Measurements from ENCODE around the gene SGSM1. TPM values are rescaled to one million over a fixed set of nuclear protein-coding genes. Genes with fewer than 3 reads are reported as not detected.

SGSM1 gene
- total and polyA plus RNA-seq, 9 of the 15 experiments (the other 6 are each of a cell fraction or from before 2014, with no cell fraction given) = not detected

DNA sequence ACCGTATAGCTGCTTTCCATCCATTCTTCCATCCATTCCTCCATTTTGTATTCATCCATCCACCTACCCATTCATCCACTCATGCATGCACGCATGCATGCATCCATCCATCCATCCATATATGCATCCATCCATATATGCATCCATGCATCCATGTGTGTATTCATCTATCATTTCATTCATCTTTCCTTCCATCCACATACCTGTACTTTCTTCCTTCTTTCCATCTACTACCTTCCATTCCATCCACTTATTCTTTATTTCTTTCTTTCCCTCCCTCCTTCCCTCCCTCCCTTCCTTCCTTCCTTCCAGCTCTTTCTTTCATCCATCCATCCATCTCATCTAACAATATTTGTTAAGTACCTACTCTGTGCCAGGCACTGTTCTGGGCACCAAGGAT lies 166.4 kb downstream of the SGSM1 start (continued):
- TF ChIP-seq PRDM10 (IDR thresholded peaks at IDR 0.05; ENCODE audit: partially characterized antibody) (no peak), ZC3H11A (IDR thresholded peaks at IDR 0.05; ENCODE audit: low read depth, low read length) (no peak), ZNF121 (CRISPR knock-in tag; conservative IDR thresholded peaks at IDR 0.05) (no peak), BDP1 (IDR thresholded peaks at IDR 0.05; ENCODE audit: insufficient read depth, insufficient read length) (no peak), CBX1 (IDR thresholded peaks at IDR 0.05; ENCODE audit: low read depth) (no peak)

- no peak overlapping the region for H3K27ac ChIP-seq (ENCODE audit: extremely low read depth, low read depth, low read length)
- no peaks in the 10 kb centered on the region for H3K9me1 ChIP-seq (ENCODE audit: control insufficient read depth, insufficient read depth, low read length)
- WGBS (ENCODE audit: insufficient coverage, low coverage, missing lambda C conversion rate) = 3% methylated on average over 6 of the region's 6 CpGs
- POLR2A ChIA-PET = interaction anchor here (1.0 kb wide), 1 partner anchor 9 kb away, joined by 3 read pairs; no protein-coding TSS in a partner anchor
- no peaks in the 10 kb centered on the region for H3K9me3 ChIP-seq (replicated peaks; ENCODE audit: control insufficient read depth, insufficient read depth, low read depth, low read length)
- H3K36me3 ChIP-seq (ENCODE audit: control insufficient read depth, insufficient read depth, low read length) = no peaks in the 10 kb centered on the region
- BruUV-seq (replicated peaks) = no TSS peak
- no peak overlapping the region for H3K4me3 ChIP-seq
- no peaks in the 10 kb centered on the region for H3K79me2 ChIP-seq (ENCODE audit: control insufficient read depth, insufficient read depth, low read length)
- H3K4me1 ChIP-seq (replicated peaks in 1 of 2; ENCODE audit: control insufficient read depth in 2 of 2, insufficient read depth in 2 of 2, low read length in 2 of 2) = no peaks in the 10 kb centered on the region; a peak in 1 of 5 replicates
- H3K9ac ChIP-seq (ENCODE audit: insufficient read depth in 1 of 2, low read depth in 2 of 2, low read length in 2 of 2) = no peak overlapping the region
- ATAC-seq (no peak), FAIRE-seq (no peak), DNase-seq (ENCODE audit: extremely low read depth in 1 of 4, low spot score in 3 of 4) (no peak)
- no peaks in the 10 kb centered on the region; the same call in 1 of the 2 replicates for H4K20me1 ChIP-seq (replicated peaks; ENCODE audit: control insufficient read depth, insufficient read depth, low read length)
- CTCF ChIA-PET (ENCODE audit: low intra/inter-chr PET ratio) = no interaction called here
- peaks cover 0 to 7% of the 10 kb centered on the region in 2 experiments; a peak in 1 of 5 replicates for H3K27me3 ChIP-seq (ENCODE audit: control insufficient read depth in 2 of 2, insufficient read depth in 2 of 2, low read length in 2 of 2)
- intact Hi-C loops (cut with micrococcal nuclease) (no loop called here), in situ Hi-C loops (cut with MboI) (no loop called here)
- no peak overlapping the region for H3K4me2 ChIP-seq (ENCODE audit: insufficient read depth, low read length)
- H2AFZ ChIP-seq (ENCODE audit: low read depth, low read length) = no peak overlapping the region
- TF ChIP-seq ZNF57 (CRISPR knock-in tag; IDR thresholded peaks at IDR 0.05) (no peak), ZNF408 (CRISPR knock-in tag; IDR thresholded peaks at IDR 0.05; ENCODE audit: low read depth) (no peak), PHB2 (IDR thresholded peaks at IDR 0.05; ENCODE audit: low read depth) (no peak), NFYB (IDR thresholded peaks at IDR 0.05; ENCODE audit: extremely low read depth, insufficient read length) (no peak), NFE2 (IDR thresholded peaks at IDR 0.05; ENCODE audit: low read depth) (no peak), ZNF764 (CRISPR knock-in tag; IDR thresholded peaks at IDR 0.05; ENCODE audit: low read depth) (no peak), RFX5 (IDR thresholded peaks at IDR 0.05; ENCODE audit: low read depth, low read length) (no peak), ZNF780A (CRISPR knock-in tag; IDR thresholded peaks at IDR 0.05) (no peak), CTBP1 (IDR thresholded peaks at IDR 0.05; ENCODE audit: borderline replicate concordance) (no peak), PHB (CRISPR knock-in tag; IDR thresholded peaks at IDR 0.05) (no peak), MEF2A (IDR thresholded peaks at IDR 0.05; ENCODE audit: control insufficient read depth, low read depth, low read length) (no peak), LCOR (CRISPR knock-in tag; IDR thresholded peaks at IDR 0.05) (no peak), MCM5 (IDR thresholded peaks at IDR 0.05; ENCODE audit: low read depth) (no peak), MCM7 (IDR thresholded peaks at IDR 0.05) (no peak), HEY1 (CRISPR knock-in tag; IDR thresholded peaks at IDR 0.05; ENCODE audit: borderline replicate concordance) (no peak), SUPT5H (IDR thresholded peaks at IDR 0.05) (no peak), BRF2 (IDR thresholded peaks at IDR 0.05; ENCODE audit: borderline replicate concordance, insufficient read depth, insufficient read length) (no peak)
Observed at GRCh38 chr22:24973872-24974271, 167.9 kb downstream of the SGSM1 start.
